GM18951 (cell line): ENCODE measurements around the gene SMIM5.

Experiments used
- POLR2A ChIP-seq: IDR thresholded peaks from 4 replicates; pipeline ENCODE4 v1.6.1; 2011; ENCODE audit warnings: mild to moderate bottlenecking; ENCODE audit not compliant: insufficient read length, insufficient read depth; ENCODE audit errors: extremely low read depth
- in situ Hi-C: fragments of 300-500 bp; cut with MboI; formaldehyde crosslinking; loops from one replicate; pipeline ENCODE4 v1.12.0; 2022; ENCODE audit warnings: low sequenced_read_pairs, mixed read lengths, inconsistent platforms; ENCODE audit not compliant: unreplicated experiment

SMIM5 gene

DNA sequence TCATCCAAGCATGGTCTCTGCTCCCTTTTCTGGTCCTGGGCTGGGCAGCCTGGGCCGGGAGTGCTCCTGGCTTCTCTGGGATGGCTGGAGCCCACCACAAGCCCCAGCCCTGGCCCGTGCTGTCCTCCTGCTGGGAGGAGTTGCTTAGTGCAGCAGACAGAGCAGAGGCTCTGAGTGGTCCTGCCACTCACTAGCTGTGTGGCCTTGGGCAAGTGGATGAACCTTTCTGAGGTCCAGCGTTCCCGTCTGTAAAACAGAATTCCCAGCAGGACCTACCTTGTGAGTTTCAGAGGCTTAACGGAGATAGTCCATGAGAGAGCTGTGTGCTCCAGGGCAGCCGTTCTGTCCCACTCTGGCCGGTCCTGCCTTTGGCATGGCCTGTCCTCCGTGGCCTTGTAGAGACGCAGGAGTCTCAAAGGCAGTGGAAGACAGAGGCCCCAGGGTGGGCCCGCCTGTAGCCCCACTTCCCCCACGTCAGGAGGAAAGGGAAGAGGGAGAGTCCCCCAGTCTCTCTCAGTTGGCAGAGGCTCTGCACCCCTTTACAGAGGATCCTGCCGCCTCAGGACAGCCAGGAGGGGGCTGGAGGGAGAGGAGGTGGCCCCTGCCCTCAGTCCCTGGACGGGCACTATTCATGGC is 37.8 kb upstream of the SMIM5 start:
- TF ChIP-seq POLR2A, result no peak

GRCh38 chr17:75595920-75596313 is 37.3 kb upstream of the SMIM5 start:
- in situ Hi-C loops, result no loop called here

More for the DNA sequence above, 37.8 kb upstream of the SMIM5 start:
- in situ Hi-C loops, result no loop called here

DNA sequence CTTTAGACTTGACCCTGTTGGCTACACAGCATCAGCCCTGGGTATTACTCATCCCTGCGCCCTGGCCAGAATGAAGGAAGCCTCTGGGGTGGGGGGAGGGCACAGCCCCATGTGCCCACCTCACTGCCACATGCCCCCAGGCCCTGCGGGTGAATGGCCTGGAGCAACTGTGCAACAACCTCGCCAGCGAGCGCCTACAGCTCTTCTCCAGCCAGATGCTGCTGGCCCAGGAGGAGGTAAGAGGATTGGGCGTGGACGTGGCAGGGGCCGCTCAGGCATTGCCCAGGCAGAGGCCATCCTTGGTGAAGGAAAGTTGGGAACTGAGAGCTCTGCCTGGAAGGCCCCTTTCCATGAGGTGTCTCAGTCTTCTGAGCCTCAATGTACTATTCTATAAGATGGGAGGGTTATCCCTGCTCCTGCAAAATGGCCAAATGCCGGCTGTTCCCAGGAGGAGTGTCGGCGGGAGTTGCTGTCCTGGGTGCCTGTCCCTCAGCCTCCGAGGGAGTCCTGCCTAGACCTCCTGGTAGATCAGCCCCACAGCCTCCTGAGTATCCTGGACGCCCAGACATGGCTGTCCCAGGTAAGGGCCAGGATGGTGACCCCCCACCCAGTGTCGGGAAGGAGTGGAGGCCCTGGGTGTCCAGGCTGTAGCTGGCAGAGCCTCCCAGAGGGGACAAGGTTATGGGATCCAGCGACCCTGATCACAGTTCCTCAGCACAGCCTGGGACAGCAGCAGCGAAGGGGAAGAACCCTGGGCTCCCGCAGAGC is 36.7 kb upstream of the SMIM5 start:
- in situ Hi-C loops, result no loop called here
- TF ChIP-seq POLR2A, result no peak

More at GRCh38 chr17:75595920-75596313, 37.3 kb upstream of the SMIM5 start:
- no peak for TF ChIP-seq POLR2A

GRCh38 chr17:75601057-75601987 is 31.9 kb upstream of the SMIM5 start:
- no peak for TF ChIP-seq POLR2A
- in situ Hi-C loops, result no loop called here

GRCh38 chr17:75602644-75603043 is 30.6 kb upstream of the SMIM5 start:
- in situ Hi-C loops, result no loop called here
- TF ChIP-seq POLR2A, result no peak

DNA sequence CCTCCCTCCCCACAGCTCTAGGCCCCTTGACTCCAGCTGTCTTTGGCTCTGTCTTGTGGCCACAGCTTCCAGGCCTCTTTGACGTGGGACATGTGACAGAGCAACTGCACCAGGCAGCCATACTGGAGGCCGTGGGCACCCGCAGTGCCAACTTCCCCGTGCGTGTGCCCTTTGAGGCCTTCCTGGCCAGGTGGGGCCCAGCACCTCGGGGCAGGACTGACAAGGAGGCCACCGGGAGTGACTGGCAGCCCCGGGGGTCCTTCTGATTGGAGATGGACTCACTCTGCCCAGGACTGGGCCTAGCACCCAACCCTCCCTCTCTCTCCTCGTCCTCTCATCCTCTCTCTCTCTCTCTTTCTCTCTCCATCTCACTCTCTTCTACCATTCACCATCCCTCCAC is 30.1 kb upstream of the SMIM5 start:
- in situ Hi-C loops, result no loop called here
- no peak for TF ChIP-seq POLR2A

DNA sequence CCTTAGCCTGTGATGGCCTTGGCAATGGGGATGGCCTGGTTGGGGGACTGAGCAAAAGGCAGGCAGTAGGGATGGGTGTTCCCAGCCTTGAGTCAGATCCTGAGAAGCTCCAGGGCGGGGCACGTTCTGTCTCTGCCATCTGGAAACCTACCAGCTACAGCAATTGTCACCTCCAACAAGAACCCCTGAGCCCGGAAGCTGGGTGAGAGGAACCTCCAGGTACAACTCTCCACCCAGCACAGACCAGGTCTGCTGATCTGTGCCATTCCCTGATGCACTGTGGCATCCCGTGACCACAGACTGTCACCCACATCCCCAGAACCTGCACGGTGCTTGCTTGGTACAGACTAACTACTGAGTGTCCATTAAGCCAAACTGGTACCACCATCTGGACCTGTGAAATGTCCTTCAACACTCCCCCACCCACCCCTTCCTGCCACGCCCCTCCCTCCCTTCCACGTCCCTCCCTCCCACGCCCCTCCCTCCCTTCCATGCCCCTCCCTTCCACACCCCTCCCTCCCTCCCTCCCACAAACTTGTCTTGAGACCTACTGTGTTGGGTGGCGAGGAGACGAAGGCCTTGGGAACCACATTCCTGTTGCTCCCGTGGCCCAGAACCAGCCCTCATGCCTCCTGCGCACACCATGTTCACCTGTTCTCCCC is 29.1 kb upstream of the SMIM5 start:
- in situ Hi-C loops, result no loop called here
- TF ChIP-seq POLR2A, result no peak

- no peak for TF ChIP-seq POLR2A
- in situ Hi-C loops, result no loop called here
These were observed 27.4 kb upstream of the SMIM5 start for GRCh38 chr17:75605790-75606189.

DNA sequence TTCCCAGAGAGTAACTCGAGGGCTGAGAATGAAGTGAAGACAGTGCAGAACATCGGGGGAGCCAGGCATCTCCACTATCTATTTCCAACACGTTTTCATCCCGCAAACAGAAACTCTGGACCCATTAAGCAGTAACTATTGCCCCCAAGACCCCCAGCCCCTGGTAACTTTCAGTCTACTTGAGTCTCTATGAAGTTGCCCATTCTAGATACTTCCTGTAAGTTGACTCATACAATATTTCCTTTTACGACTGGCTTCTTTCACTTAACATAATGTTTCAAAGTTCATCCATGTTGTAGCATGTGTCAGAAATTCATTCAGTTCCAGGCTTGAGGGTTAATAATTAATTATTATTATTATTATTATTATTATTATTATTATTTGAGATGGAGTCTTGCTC is 26.1 kb upstream of the SMIM5 start:
- in situ Hi-C loops, result no loop called here
- TF ChIP-seq POLR2A, result no peak

- in situ Hi-C loops, result loop anchor here (10.0 kb wide), 1 partner anchor 134 kb away; no protein-coding TSS in a partner anchor
- no peak for TF ChIP-seq POLR2A
These were observed 22.9 kb upstream of the SMIM5 start for GRCh38 chr17:75610103-75610984.

GRCh38 chr17:75611851-75612429 is 21.3 kb upstream of the SMIM5 start:
- no peak for TF ChIP-seq POLR2A
- in situ Hi-C loops, result loop anchor here (10.0 kb wide), 1 partner anchor 133 kb away; no protein-coding TSS in a partner anchor
